Naive B cell (primary cell): ENCODE results near the gene ATP8B1. TPM values are rescaled to one million over a fixed set of nuclear protein-coding genes. Genes with fewer than 3 reads are reported as not detected.

Experiments
- ATAC-seq, 2 donors: fragments of 150-1000 bp; cut with Tn5 transposase; 2 replicates each; pipeline ENCODE4 v1.10.0; 2021; ENCODE audit warnings: low read depth in 2 of 2, mild to moderate bottlenecking in 2 of 2, moderate library complexity in 2 of 2
- DNase-seq: peaks from one replicate; pipeline ENCODE4 v3.0.0; 2022
- H3K27ac Mint-ChIP-seq, 6 donors: one replicate each; pipeline ENCODE4 v1.8.0; 2020 to 2022; ENCODE audit warnings: mild to moderate bottlenecking in 6 of 6, mixed read lengths in 6 of 6, moderate library complexity in 5 of 6, inconsistent platforms in 2 of 6
- H3K27me3 Mint-ChIP-seq, 3 donors: one replicate each; pipeline ENCODE4 v1.8.0; 2021 to 2022; ENCODE audit warnings: mixed read lengths in 3 of 3, mild to moderate bottlenecking in 1 of 3
- H3K36me3 Mint-ChIP-seq, 2 donors: one replicate each; pipeline ENCODE4 v1.8.0; 2020 to 2022; ENCODE audit warnings: mixed read lengths in 2 of 2, inconsistent platforms in 1 of 2, mild to moderate bottlenecking in 1 of 2
- H3K4me1 Mint-ChIP-seq, 3 donors: one replicate each; pipeline ENCODE4 v1.8.0; 2020 to 2022; ENCODE audit warnings: mixed read lengths in 3 of 3, inconsistent platforms in 1 of 3, mild to moderate bottlenecking in 1 of 3, moderate library complexity in 1 of 3
- H3K4me3 Mint-ChIP-seq, 8 donors: one replicate each; pipeline ENCODE4 v1.8.0; 2020 to 2022; ENCODE audit warnings: mild to moderate bottlenecking in 8 of 8, mixed read lengths in 8 of 8, moderate library complexity in 8 of 8, inconsistent platforms in 2 of 8
- H3K9me3 Mint-ChIP-seq, 7 donors: one replicate each; pipeline ENCODE4 v1.8.0; 2020 to 2022; ENCODE audit warnings: mixed read lengths in 7 of 7, mild to moderate bottlenecking in 5 of 7, inconsistent platforms in 2 of 7, moderate library complexity in 1 of 7
- polyA plus RNA-seq, 6 donors: library from polyadenylated mRNA; unstranded; fragments of 300-500 nt; fragmentation: Illumina TruSeq; gene quantifications; one replicate each; pipeline ENCODE4 v1.2.3, GENCODE V29; 2021; ENCODE audit warnings: low read depth in 6 of 6

ATP8B1 gene
- polyA plus RNA-seq, 6 donors from 2014 or later: 0.04 to 1.1 (median 0.37) TPM; not detected in 1

- peaks cover 11 to 25% of the 10 kb centered on the region in 2 donors for H3K36me3 Mint-ChIP-seq
- H3K4me1 Mint-ChIP-seq: no peaks in the 10 kb centered on the region
- H3K4me3 Mint-ChIP-seq: no peak overlapping the region
- H3K9me3 Mint-ChIP-seq: peaks cover 10 to 25% (median 18%) of the 10 kb centered on the region in 7 donors
- peaks cover 0 to 6% (median 0%) of the 10 kb centered on the region in 3 donors for H3K27me3 Mint-ChIP-seq
- no peak for DNase-seq
- no peak for ATAC-seq
- H3K27ac Mint-ChIP-seq: no peak overlapping the region
These were observed 9.0 kb upstream of the ATP8B1 start for GRCh38 chr18:57812126-57812477.

DNA sequence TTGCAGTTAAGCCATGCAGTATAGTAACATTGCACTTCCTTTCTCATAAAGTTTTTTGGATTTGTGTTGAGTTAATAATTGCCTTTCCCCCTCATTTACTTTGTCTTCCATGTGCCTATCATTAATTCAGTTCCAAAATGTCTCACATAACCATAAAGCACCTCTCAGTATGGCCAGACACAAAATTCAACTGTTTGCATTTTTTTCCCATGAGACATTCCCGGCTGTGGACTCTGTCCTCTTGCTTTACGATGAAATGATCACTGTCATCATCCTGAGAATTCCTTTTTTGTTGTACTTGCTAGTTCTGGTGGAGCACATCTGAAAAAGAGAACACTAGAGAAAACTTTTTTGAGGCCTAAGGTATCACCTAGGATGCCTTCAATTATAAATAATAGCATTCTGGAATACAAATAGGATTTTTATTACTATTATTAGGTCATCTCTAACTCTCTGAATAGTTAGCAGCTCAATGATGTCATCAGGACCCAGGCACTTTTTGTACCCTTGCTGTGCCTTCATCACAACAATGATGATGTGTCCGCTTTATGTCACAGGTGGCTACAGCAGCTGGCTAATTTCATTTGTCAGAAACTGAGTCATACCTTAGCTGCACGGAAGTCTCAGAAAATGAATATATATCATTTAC is 8.5 kb upstream of the ATP8B1 start:
- H3K4me3 Mint-ChIP-seq: no peak overlapping the region
- no peak for DNase-seq
- H3K27ac Mint-ChIP-seq: no peak overlapping the region
- H3K4me1 Mint-ChIP-seq: no peaks in the 10 kb centered on the region
- no peak for ATAC-seq
- H3K9me3 Mint-ChIP-seq: peaks cover 10 to 25% (median 18%) of the 10 kb centered on the region in 7 donors
- peaks cover 11 to 25% of the 10 kb centered on the region in 2 donors for H3K36me3 Mint-ChIP-seq
- H3K27me3 Mint-ChIP-seq: peaks cover 0 to 6% (median 0%) of the 10 kb centered on the region in 3 donors

DNA sequence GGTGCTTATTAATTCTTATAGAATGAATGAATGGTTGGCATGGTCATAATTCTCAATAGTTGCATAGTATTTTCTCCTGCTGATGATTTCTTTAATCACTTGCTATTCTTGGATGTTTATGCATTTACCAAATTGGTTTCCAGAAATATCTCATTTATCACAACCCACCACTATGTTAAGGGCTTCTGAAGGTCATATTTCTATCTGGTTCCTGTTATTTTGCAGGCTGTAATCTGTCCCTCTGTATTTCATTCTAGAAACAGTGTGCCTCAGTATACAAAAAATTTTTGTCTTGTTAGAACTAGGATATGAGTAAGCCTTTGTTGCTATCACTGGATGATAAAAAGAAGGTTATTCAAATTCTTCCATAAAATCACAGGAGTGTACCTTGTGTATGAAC is 6.1 kb upstream of the ATP8B1 start:
- H3K9me3 Mint-ChIP-seq: peaks cover 9 to 24% (median 18%) of the 10 kb centered on the region in 7 donors
- DNase-seq: no peak
- peaks cover 7 to 15% (median 7%) of the 10 kb centered on the region in 3 donors for H3K27me3 Mint-ChIP-seq
- H3K36me3 Mint-ChIP-seq: peaks cover 11 to 23% of the 10 kb centered on the region in 2 donors
- H3K4me3 Mint-ChIP-seq: no peak overlapping the region
- no peak for ATAC-seq
- peaks cover 0 to 8% (median 0%) of the 10 kb centered on the region in 3 donors for H3K4me1 Mint-ChIP-seq
- no peak overlapping the region for H3K27ac Mint-ChIP-seq

DNA sequence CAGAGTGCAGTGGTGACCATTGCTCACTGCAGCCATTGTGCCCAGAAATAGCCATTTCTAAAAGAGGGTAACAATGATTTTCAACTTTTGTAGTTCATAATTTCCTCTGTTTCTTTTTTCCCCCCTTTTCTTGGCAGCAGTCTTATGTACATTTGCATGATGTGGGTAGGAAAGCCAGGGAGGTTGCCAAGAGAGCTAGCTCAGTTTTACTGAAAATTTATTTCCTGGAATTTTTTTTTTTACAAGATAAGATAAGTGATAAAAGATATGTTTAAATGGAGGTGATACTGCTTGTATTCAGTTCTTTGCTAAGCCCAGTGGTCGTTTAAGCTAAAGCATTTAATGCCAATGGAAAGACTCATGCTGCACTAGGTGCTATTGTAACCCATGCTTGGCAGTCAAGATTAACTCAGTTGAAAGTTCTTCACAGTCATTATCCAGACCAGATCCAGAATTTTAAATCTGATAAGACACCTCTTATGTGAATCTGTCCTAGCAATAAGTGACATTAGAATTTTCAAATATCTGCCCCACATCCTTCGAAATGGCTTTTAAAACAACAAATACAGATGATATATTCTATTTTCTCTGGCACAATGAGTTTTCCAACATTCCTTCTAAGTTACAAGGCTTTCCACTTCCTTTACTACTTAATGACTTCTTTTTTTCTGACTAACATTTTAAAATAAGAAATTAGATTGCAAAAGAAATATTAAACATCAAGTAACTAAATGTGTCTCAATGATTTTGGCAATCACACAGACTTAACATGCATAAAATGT is 4.4 kb upstream of the ATP8B1 start:
- no peak for ATAC-seq
- peaks cover 5 to 12% of the 10 kb centered on the region in 2 donors for H3K36me3 Mint-ChIP-seq
- H3K27me3 Mint-ChIP-seq: peaks cover 13 to 23% (median 15%) of the 10 kb centered on the region in 3 donors
- peaks cover 3 to 14% (median 9%) of the 10 kb centered on the region in 7 donors for H3K9me3 Mint-ChIP-seq
- H3K4me1 Mint-ChIP-seq: peaks cover 3 to 16% (median 5%) of the 10 kb centered on the region in 3 donors
- DNase-seq: no peak
- H3K27ac Mint-ChIP-seq: no peak overlapping the region
- H3K4me3 Mint-ChIP-seq: no peak overlapping the region

DNA sequence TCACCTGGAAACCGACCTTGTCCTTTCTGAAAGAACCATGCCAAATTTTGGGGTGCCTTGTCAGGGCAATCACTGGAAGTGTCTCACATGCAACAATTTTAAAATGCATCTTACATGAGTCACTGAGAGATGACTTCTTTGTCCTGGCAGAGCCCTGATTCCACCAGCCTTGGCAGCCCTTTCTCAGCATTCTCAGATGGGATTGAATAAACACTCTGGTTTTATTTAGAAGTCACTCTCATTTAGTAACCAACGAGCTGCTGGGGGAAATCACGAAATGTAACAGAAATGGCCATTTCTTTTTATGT is 3.8 kb upstream of the ATP8B1 start:
- Mint-ChIP-seq H3K27me3 (peaks cover 13 to 28% (median 21%) of the 10 kb centered on the region in 3 donors), H3K27ac (no peak overlapping the region), H3K9me3 (peaks cover 3 to 8% (median 6%) of the 10 kb centered on the region in 7 donors), H3K4me1 (peaks cover 7 to 22% (median 10%) of the 10 kb centered on the region in 3 donors), H3K4me3 (no peak overlapping the region), H3K36me3 (peaks cover 5 to 9% of the 10 kb centered on the region in 2 donors)
- ATAC-seq (no peak), DNase-seq (no peak)

DNA sequence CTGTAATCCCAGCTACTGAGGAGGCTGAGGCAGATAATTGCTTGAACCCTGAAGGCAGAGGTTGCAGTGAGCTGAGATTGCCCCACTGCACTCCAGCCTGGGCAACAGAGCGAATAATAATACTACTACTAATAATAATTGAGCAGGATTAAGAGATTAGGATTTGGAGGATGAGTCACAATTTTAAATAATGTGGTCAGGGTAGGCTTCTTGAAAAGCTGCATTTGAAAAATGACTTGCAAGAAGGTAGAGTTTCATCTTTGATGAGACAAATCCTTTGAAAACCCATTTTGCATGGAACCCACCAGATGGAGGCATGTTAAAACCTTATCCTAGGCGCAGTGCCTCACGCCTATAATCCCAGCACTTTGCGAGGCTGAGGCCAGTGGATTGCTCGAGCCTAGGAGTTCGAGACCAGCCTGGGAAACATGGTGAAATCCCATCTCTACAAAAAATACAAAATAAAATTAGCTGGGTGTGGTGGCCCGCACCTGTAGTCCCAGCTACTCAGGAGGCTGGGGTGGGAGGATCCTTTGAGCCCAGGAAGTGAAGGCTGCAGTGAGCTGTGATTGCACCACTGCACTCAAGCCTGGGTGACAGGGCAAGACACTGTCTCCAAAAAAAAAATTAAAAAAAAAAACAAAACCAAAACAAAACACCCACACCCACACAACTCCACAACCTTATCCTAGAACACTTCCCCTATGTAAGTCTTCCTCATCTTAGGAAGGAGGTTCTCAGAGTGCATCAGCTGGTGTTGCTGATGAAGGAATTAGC is 3.3 kb upstream of the ATP8B1 start:
- H3K4me1 Mint-ChIP-seq: peaks cover 13 to 27% (median 16%) of the 10 kb centered on the region in 3 donors
- DNase-seq: no peak
- H3K4me3 Mint-ChIP-seq: peak overlapping the region in 1 of 8 donors; percentile 37
- peaks cover under 1 to 3% (median 2%) of the 10 kb centered on the region in 7 donors for H3K9me3 Mint-ChIP-seq
- H3K36me3 Mint-ChIP-seq: peaks cover 2 to 4% of the 10 kb centered on the region in 2 donors
- no peak for ATAC-seq
- no peak overlapping the region for H3K27ac Mint-ChIP-seq
- H3K27me3 Mint-ChIP-seq: peaks cover 15 to 34% (median 27%) of the 10 kb centered on the region in 3 donors

GRCh38 chr18:57805117-57805516 is 2.0 kb upstream of the ATP8B1 start:
- no peak for ATAC-seq
- DNase-seq: no peak
- no peak overlapping the region for H3K4me3 Mint-ChIP-seq
- no peak overlapping the region for H3K27ac Mint-ChIP-seq
- H3K9me3 Mint-ChIP-seq: no peaks in the 10 kb centered on the region
- no peaks in the 10 kb centered on the region for H3K36me3 Mint-ChIP-seq
- H3K27me3 Mint-ChIP-seq: peaks cover 25 to 43% (median 36%) of the 10 kb centered on the region in 3 donors
- peaks cover 15 to 27% (median 17%) of the 10 kb centered on the region in 3 donors for H3K4me1 Mint-ChIP-seq

DNA sequence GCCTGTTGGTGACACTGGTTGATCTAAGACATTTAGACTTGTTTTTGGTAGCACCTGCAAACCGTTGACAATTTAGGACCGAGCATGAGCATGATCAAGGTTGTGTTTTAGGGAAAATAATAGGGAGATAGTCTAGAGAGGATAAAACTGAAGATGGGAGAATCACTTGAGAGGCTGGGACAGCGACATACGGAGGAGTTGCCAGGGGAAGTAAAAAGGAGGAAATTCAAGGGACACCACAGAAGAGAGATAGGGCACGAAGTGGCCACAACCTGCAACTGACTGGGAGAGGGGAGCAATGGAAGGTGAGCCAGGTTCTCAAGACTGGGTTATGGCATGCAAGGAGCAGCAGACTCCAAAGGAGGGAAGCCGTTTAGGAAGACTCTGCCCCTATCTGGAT is 1.4 kb upstream of the ATP8B1 start:
- peaks cover 15 to 27% (median 17%) of the 10 kb centered on the region in 3 donors for H3K4me1 Mint-ChIP-seq
- H3K36me3 Mint-ChIP-seq: no peaks in the 10 kb centered on the region
- DNase-seq (no peak), ATAC-seq (no peak)
- peak overlapping the region in 1 of 6 donors; percentile 2 for H3K27ac Mint-ChIP-seq
- peaks cover 25 to 43% (median 41%) of the 10 kb centered on the region in 3 donors for H3K27me3 Mint-ChIP-seq
- H3K9me3 Mint-ChIP-seq: no peaks in the 10 kb centered on the region
- H3K4me3 Mint-ChIP-seq: peak overlapping the region in 2 of 8 donors; percentile 37 to 67

- Mint-ChIP-seq H3K4me3 (peak overlapping the region; percentile 83 to 93 (median 88)), H3K4me1 (peaks cover 15 to 27% (median 17%) of the 10 kb centered on the region in 3 donors), H3K9me3 (no peaks in the 10 kb centered on the region), H3K36me3 (no peaks in the 10 kb centered on the region), H3K27ac (peak overlapping the region in 1 of 6 donors; percentile 12), H3K27me3 (peaks cover 25 to 43% (median 36%) of the 10 kb centered on the region in 3 donors)
- ATAC-seq (peak; percentile 64 to 68), DNase-seq (peak; percentile 3)
These were observed 657 bp downstream of the ATP8B1 start for GRCh38 chr18:57802213-57803102.

DNA sequence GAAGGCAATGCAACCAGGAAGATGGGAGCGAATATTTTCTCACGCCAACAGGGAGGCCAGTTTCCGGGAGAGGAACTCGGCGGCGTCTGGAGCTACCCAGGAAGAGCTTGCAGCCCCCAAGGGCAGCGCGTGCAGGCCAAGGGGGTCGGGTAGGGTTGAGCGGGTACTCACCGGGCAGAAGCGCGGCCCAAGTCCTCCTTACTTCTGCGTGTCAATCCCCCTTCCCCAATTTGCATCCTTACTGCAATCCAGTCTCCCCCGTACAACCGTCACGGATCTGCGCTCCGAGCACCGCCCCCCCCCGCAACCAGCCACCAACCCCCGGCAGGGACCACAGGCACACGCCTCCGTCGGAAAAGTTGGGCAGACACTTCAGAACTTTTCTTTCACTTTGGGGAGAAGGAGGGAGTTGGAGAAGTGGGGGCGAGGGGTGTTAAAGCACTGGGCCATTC is 1.3 kb downstream of the ATP8B1 start:
- no peak for ATAC-seq
- Mint-ChIP-seq H3K27me3 (peaks cover 25 to 43% (median 36%) of the 10 kb centered on the region in 3 donors), H3K4me1 (peaks cover 15 to 27% (median 17%) of the 10 kb centered on the region in 3 donors), H3K27ac (peak overlapping the region in 1 of 6 donors; percentile 28), H3K4me3 (peak overlapping the region; percentile 83 to 93 (median 88)), H3K9me3 (no peaks in the 10 kb centered on the region), H3K36me3 (no peaks in the 10 kb centered on the region)
- no peak for DNase-seq

DNA sequence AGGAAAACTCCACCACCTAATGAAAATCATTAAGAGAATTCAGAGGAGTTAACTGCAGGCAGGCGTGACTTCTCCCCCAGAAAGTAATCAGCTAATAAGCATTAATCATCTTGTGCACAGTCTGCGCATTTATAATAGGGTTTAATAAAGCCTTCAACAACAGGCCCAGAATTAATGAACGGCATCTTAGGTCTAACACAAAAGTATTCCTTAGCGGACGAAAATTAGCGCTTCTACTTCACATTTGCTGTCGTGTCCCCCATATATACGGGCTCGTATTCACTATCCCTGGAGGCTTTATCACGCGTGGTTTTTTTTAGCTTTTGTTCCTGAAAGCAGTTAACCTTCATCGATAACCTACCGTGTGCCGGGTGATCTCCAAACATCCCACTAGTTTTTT is 1.8 kb downstream of the ATP8B1 start:
- no peaks in the 10 kb centered on the region for H3K9me3 Mint-ChIP-seq
- ATAC-seq (no peak), DNase-seq (no peak)
- no peak overlapping the region for H3K27ac Mint-ChIP-seq
- H3K4me1 Mint-ChIP-seq: peaks cover 15 to 27% (median 17%) of the 10 kb centered on the region in 3 donors
- H3K4me3 Mint-ChIP-seq: peak overlapping the region; percentile 83 to 93 (median 88)
- no peaks in the 10 kb centered on the region for H3K36me3 Mint-ChIP-seq
- H3K27me3 Mint-ChIP-seq: peaks cover 25 to 43% (median 36%) of the 10 kb centered on the region in 3 donors

- Mint-ChIP-seq H3K4me1 (peaks cover 15 to 17% (median 16%) of the 10 kb centered on the region in 3 donors), H3K27me3 (peaks cover 15 to 35% (median 25%) of the 10 kb centered on the region in 3 donors), H3K36me3 (peaks cover 5 to 7% of the 10 kb centered on the region in 2 donors), H3K4me3 (no peak overlapping the region), H3K27ac (no peak overlapping the region), H3K9me3 (peaks cover 0 to 11% (median 3%) of the 10 kb centered on the region in 7 donors)
- DNase-seq (no peak), ATAC-seq (no peak)
These were observed 4.3 kb downstream of the ATP8B1 start for GRCh38 chr18:57798713-57799373.
